Measurements from ENCODE around the gene DAB2.
"Not testable (repeated sequence)": the region's sequence is repeated elsewhere in the genome, so short reads cannot be mapped to it uniquely, and the experiment has no call there.

Gene DAB2

DNA sequence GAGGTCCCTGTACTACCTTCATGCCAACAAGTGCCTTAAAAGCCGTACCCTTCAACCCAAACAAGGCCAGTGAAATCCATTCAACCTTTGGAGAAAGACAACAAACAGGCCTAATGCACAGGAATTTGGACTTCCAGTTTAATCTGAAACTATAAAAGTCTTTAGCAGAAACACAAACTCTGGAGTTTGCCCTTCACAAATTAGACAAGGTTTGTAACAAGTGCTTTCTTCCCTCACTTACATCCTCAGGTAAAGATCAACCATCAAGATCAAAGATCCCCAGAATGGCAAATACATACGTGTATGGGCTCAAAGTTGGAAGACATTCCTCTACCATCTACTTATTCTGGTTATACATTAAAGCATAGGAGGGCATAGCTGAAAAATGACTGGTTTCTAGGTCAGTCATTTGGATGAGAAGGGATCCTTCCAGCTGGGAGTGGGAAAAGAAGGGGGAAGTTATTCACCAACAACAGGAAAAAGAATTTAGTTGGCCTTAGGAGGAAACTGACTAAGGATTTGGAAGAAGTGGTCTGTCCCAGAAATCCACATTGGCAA, 2.0 kb downstream of the DAB2 start:
- H3K4me3 ChIP-seq (ENCODE audit: low read depth, low read length) = no peak overlapping the region

DNA sequence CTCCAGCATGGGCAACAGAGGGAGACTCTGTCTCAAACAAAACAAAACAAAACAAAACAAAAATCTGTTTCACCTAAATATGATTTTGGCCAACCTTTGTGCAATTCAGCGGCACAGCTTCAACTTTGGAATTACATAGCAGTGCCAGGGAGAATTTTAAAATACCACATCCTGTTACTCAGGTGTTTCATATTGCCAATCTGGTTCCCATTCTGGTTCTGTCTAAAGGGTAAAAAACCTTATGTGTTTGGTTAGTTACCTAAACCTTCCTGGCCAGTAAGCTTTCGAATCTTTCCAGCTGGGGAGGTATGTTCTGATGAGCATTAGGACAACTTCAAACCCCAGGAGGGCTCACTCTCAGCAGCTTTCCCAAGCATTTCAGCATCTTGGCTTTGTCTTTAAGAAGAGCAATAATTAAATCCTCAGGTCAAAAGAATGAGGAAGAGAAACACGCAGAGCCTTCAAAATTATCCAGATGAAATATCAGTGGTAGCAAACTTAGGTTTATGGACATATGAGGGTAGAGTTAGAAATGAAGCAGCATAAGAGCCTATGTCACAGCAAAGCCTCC, 2.7 kb downstream of the DAB2 start:
- H3K4me3 ChIP-seq (ENCODE audit: low read depth, low read length) = no peak overlapping the region

DNA sequence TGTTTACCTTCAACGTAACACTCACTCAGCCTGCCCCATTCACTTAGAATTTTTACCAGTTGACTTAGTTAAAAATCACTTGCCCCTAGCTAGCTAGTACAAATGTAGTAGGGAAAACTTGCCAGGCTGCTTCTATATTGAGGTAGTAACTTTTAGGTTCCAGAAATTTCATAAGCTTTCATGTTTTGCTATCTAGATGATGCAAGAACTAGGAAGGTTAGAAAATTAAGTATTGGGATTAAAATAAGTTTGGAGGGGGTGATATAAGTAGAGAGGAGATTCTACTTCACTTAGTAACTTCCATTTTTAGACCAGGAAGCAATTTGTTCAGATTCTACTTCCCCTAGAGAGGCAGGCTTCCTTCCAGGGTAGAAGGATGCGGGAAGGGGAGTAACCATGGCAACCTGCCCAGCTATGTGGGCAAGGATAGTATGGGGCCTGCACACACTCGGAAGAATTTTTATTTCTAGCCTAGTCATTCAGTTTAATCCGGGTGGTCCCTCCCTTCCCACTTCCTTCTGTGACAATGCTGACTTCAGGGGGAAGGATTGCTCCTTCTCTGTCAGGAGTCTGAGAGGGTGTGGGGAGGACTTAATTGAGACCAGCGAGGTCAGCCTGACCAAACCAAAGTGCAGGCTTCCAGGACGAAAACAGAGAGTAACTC, 4.2 kb downstream of the DAB2 start:
- H3K4me3 ChIP-seq (ENCODE audit: low read depth, low read length) = no peak overlapping the region

DNA sequence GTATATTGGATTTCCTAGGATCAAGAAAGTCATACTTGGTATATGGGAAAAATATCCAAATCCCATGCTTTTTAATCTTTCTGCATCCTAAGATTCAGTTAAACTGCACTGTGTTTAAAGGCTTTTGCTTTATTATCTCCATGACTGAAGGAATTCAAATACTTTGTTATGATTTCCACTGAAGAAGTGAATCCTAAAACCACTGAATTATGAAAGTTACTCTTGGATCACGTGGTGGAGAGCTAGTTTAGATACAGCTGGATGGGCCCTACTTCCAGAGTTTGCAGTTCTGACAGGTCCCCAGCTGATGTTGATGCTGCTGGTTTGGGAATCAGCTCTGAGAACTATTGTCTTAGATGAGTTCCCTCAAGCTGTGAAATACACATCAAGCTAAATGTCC, 5.0 kb downstream of the DAB2 start:
- no peak overlapping the region for H3K4me3 ChIP-seq (ENCODE audit: low read depth, low read length)

DNA sequence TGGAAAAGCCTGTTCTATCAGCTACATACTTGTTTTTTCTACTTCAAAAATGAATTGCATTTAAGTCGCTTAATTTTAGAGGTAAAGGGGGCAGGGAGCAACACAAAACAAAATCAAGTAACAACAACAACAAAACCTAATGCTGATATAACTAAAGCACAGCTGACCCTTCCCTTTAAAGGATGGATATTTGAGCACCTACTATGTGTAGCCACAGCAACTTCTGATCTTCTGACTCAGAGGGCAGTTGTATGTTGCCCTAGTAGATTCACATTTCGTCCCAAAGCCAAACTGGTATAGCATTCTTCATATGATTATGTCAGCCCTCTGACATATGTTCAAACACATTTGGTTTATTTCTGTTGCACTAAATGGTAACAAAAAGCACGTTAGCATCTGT, 6.8 kb downstream of the DAB2 start:
- H3K4me3 ChIP-seq (ENCODE audit: low read depth, low read length) = no peak overlapping the region

DNA sequence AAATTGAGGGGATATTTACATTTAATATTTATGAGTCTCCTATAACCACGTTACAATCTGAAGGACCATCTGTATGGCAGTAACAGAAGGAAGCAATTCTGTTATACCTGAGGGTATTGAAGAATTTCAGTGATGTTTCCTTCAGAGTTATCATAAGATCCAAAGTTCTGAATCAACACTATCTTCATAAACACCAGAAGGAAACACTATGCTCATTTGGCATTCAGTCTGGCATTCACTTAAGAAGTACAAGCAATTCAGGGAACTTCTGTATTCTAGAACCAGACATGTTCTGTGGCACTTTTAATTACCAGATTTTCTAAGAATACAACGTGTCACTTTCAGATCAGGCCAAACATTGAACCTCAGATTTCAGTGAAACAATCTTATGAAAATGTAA, 9.6 kb downstream of the DAB2 start:
- H3K4me3 ChIP-seq (ENCODE audit: low read depth, low read length) = no peak overlapping the region

DNA sequence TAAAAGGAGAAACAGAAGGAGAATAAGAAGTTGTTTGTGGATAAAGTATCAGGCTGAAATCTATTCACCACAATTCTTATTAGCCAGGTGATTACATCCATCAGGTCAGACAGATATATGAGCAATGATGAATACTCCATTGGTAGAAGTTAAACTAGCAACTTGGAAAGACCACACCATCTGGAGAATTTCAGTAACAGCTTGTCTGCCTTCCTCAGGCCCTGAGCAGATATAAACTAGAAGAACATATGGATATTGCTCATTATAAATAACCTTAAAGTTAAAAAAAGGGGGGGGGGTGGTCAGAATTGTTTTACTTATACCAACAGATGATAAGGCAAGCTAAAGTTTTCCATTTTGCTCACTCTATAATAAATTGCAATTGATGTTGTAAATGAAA, 10.4 kb downstream of the DAB2 start:
- H3K4me3 ChIP-seq (ENCODE audit: low read depth, low read length) = no peak overlapping the region

DNA sequence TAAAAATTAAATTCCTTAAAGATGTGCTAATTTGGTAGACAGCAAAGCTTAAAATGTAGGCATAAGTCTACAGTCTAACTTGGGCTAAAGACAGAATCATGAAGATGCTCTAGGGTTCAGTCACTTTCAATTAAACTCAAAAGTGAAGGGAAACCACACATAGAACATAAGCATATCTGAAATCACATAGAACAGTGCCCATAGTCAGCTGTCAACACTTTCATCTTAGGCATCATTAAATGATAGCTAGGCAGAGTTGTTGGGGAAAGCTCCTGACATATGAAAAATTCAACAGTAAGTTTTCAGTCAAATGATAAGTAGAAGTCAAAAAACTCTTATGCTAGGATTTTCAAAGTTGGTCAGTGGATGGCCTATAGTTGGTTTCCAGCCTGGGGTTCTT, 11.0 kb downstream of the DAB2 start:
- no peak overlapping the region for H3K4me3 ChIP-seq (ENCODE audit: low read depth, low read length)

DNA sequence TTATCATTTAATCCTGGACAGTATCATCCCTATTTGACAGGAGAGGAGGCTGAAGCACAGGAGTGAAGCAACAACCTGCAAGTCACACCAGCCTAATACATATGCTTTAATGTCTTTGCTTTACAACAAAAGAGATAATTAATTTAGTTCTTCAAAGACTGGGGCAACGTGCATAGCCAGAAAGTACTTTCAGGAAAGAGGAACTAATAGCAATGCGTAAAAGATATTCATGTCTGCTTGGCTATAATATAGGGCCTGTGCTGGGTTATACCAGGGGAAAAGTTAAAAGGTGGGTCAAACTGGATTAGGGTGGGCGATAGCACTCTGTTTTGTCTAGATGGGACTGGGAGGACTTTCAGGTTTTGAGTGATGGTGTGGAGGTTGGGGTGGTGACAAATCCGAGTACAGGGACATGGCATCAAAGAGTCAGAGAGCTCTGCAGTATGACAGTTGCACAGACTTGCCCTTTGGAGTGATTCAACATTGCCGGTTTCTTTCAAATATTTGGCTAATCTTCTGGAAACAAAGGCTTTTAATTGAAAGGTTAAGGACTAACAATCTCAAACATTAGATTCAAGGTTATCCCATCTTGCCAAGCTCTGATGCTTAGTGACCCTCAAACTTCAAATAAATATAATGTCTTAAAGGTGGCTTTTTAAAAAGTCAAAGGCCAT, 11.9 kb downstream of the DAB2 start:
- no peak overlapping the region for H3K4me3 ChIP-seq (ENCODE audit: low read depth, low read length)

DNA sequence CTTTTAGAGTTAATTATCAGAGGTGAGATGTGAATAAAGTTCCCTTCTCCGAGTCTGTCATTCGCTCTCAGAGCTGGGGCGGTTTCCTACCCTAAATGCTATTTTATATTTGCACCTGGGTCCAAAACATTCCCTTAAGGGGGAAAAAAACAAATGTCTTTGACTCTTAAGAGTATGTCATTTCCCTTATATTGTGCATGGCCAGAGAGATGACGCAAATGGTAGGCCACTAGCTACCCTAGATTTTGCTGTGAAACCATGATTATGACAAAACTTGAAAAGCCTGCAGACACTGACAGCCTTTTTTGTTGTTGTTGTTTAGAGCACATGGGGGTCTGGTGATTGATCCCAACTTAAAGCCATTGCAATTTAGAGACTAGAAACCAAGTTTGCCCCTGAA, 12.8 kb downstream of the DAB2 start:
- no peak overlapping the region for H3K4me3 ChIP-seq (ENCODE audit: low read depth, low read length)

DNA sequence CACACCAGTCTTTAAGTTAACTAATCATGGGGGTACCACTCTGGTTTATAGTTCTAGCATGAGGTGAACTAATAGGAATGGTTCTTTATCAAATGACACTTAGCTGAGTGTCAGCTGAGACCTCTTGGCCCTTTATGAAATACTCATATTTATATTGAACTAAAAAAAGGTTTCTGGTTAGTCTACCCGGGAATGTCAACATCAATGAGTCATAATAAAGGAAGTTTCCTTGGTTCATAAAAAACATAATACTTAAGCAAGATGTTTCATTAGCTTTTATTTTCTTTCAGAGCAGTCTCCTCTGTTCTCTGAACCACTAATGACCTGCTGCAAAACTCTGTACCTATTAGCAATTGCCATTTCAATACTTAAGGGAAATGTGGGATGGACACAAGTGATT, 13.7 kb downstream of the DAB2 start:
- no peak overlapping the region for H3K4me3 ChIP-seq (ENCODE audit: low read depth, low read length)

DNA sequence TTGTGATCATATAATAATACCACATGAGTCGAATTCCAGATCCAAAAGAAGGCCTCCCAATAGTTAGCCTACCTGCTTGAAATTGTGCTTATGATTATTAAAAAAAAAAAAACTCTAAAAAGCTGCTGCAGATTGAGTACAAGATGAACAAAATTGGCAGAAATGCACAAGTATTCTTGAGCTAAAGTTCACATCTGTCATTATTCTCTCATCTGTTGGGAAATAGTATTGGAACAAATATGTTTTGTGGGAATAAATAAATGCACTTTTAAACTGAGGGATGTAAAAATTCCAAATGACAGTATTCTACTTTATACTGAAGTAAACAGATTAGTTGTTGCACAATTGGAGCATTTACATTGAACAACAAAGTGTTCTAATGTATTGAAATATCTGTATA, 15.7 kb downstream of the DAB2 start:
- no peak overlapping the region for H3K4me3 ChIP-seq (ENCODE audit: low read depth, low read length)

DNA sequence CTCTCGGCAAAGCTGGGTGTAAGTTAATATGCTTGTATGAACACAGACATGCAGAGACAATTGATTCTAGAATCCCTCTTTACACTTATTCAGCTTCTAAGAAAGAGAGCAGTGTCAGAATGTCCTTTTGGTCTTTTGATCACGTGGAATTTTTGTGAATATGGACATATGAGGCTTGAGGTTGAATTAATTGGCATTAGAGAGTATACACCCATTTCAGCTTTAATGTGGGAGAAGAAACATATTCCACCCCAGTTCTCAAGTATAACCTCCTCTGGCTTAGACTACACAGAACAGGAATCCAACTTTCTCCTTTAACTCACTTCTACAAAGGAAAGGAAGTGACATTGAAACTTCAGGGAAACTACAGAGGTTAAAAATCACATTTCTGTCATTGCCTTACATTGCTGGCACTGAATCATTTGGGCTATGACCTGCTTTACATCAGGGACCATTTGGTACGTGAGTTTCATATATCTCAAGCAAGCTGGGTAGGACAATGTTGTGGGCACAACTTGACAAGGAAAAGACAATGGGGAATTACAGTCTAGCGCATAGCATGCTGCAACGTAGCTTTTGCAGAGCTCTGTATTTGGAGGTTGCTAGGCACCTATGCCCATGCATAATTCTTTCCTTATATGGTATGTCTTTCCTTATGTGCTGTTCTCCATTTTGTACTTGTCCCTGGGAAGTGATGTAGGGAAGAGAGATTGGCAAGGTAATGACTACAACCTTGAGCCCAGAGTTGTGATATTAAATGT, 19.5 kb downstream of the DAB2 start:
- no peak overlapping the region for H3K4me3 ChIP-seq (ENCODE audit: low read depth, low read length)

DNA sequence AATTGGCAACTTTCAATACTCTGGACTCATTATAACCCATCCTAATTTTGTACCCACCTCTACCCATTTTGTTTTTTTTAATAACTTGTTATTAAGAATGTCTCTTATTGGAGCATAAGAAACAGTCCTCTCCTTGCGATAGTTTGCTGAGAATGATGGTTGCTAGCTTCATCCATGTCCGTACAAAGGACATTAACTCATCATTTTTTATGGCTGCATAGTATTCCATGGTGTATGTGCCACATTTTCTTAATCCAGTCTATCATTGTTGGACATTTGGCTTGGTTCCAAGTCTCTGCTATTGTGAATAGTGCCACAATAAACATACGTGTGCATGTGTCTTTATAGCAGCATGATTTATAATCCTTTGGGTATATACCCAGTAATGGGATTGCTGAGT, 21.0 kb downstream of the DAB2 start:
- H3K4me3 ChIP-seq (ENCODE audit: low read depth, low read length) = not testable (repeated sequence)

DNA sequence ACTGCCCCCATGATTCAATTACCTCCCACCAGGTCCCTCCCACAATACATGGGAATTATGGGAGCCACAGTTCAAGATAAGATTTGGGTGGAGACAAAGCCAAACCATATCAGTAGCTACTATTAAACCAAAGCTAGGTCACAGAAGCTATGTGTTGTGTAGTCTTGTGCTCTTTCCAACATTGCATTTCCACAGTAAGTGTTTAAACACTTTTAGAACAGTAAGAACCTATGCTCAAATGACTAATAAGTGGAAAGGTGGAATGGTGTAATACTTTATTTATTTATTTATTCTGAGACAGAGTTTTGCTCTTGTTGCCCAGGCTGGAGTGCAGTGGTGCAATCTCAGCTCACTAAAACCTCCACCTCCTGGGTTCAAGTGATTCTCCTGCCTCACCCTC, 22.6 kb downstream of the DAB2 start:
- not testable (repeated sequence) for H3K4me3 ChIP-seq (ENCODE audit: low read depth, low read length)

DNA sequence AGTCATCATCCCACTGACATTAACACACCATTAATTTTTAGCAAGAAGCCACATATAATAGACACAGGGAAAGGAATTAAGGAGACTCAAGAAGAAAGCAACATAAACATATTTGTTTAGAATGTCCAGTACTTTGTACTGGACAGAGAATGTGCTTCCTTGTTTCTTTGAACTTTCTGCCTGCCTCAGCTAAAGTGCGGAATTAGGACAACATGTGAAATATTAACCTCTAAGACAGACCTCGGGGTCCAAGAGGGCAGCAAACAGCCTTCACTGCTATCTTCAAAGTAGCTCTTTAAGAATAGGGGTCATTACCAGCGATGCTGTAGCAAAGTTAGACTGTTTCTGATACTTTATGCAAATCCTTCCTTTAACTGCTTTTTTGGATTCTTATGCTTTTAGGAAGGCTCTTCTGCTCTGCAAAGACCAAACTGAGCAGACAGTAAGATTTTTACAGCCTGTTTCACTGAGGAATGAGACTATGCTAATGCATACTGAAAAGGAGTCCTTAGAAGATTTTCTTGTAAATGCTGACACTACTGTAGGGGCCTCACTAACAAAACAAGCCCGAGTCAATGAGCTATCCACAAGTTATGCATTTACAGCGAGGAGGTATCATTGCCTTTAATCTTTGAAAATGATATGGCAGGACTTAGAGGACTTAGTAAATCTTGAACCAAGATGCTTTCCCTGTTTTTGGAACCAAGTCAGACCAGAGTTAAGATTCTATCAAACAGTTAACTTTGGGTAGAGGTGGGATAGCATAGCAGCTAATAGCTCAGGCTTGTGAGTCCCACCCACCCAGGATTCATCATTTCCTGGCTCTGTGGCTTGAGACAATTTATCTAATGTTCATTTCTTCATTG, 23.8 kb downstream of the DAB2 start:
- no peak overlapping the region for H3K4me3 ChIP-seq (ENCODE audit: low read depth, low read length)

DNA sequence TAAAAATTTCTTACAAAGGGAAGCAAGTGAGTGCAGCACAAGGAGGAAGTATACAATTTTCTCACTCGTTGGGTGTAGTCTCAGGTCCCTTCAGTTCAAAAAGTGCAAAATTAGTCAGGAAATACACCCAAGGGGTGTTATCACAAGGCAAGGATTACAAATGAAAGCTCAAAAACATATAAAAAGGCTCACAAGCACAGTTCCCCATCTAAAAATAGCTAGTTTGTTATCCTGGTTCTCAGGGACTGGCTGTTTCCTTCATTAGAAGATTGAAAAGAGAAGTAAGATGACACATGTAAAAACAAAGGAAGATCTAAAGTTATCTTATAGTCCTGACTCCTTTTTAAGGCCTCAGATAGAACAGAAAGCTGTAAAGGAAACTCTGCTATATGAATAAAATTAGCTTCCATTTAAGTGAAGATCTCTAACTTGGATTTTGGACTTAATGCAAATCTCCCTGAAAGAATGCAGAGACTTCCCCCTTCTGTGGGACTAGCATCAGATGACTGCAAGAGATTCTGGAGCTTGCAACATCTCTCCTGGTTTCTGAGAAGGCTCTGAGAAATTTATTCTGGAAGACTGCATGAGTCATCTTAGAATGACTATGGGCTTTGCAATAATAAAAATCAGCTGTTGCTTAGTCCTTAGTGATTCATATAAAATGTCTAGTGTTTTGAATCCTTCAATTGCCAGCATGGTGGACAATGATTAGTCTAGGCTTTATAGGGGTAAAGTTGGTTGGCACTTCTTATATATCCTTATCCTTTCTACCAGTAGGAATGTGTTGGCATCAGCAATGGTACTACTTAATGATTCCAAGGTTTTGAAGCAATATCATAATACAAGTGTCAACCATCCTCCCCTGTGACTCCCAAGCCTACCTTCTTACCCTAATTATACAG, 25.4 kb downstream of the DAB2 start:
- no peak overlapping the region for H3K4me3 ChIP-seq (ENCODE audit: low read depth, low read length)

DNA sequence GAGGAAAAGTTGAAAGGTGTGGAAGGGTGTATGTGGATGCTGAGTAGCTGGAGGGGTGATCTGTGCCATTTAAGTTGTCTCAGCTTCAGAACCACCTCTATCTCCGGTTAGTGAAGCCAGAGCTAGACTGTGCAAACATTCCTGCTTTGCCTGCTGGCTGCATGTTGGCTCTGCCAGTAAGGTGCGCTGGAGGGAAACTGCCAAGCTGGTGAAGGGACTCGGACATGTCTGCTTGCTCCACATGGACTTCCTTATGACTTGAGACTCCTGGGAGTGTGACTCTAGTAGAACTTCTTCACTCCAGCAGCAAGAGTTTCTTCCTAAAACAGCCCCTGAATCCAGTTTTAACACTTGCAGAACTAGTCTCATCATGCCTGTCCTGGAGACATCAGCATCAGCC, 27.9 kb downstream of the DAB2 start:
- H3K4me3 ChIP-seq (ENCODE audit: low read depth, low read length) = no peak overlapping the region

DNA sequence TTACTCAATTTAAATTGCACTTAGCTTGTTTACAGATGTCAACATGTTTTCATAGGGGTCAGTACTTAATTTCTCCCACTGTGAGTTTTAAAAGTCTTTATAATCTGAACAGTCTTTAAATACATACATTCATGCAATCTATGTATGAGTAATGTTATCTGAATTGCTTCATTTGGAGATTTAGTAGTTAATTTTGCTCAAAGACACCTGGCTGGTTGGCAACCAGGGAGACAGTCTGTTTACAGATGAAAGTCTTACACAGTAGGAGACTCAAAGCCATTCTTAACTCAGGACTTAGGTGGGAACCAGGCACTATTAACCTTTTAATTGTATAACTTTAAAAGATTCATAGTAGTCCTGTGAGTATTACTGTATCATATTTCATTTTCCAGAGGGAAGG, 29.3 kb downstream of the DAB2 start:
- H3K4me3 ChIP-seq (ENCODE audit: low read depth, low read length) = no peak overlapping the region

DNA sequence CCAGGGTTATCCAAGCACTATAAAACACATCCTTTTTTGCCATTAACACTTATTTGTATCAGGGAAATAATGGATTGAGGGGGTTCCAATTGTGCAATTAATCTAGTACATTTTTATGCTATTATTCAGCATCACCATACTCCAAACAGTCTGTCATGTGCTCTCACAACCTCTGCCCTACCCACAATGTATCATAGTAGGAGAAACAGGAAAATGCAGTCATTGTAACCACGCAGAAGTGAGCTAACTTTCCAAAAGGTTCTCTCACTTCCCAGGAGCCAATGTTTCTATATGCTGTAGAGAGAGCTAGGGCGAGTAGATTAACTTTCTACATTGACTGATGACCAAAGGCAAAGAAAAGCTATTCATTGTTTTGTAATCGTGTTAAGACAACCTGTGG, 29.8 kb downstream of the DAB2 start:
- no peak overlapping the region for H3K4me3 ChIP-seq (ENCODE audit: low read depth, low read length)

Measured in iPS-11a (cell line).